Measurements from ENCODE around the gene UFSP1.

The UFSP1 gene

DNA sequence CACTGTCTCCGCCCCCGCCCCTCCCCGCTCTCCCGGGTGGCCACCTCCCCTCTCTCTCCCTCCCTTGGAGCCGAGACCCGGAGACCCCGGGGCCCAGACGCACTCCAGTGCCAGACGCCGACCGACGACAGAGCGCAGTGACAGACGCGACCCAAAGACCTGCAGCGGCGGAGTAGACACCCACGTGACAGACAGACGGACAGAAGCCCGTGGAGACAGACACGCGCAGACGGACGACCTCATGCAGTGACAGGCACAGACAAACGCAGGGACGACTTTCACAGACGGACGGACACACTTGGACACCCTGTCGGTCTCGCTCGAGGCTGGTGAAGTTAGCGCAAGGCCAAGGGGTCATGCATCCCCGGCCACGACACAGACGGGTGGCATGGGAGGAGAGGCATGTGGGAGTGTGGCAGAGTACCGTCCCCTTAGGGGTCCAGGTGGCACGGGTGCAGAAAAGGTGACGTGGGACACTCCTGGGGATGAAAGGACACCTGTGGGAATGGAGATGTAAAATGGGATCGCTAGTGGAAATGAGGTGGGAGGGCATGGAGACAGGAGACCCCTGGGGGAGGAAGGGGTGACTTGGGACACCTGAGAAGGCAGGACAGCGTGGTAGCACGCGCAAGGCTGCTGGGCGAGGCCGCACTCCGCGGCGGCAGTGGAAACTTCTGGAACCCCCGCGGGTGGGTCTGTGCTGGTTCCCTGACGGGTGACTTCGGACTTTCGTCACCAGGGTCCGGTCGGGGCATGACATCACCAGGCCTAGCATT is 6.6 kb upstream of the UFSP1 start:
- DNase-seq (ENCODE audit: extremely low read depth in 1 of 2, low read depth in 1 of 2): no peak

DNA sequence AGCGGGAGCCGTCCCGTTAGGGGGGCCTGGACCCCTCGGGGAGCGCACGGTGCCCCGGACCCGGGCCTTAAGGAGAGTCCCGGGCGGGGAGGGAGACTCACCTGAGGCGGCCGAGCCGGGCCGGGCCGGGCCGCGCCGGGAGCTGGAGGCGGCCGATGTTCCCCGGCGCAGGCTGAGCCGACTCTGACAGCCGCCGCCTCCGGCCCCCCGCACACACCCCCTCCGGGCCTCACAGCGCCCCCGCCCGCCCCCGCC is 6.1 kb upstream of the UFSP1 start, which contains the start of gene ACHE:
Gene ACHE (minus strand): TSS at position 188 of the 255 bp plus-strand sequence. CDS start 1,656 bp downstream, outside the sequence.
- no peak for DNase-seq (ENCODE audit: extremely low read depth in 1 of 2, low read depth in 1 of 2)

DNA sequence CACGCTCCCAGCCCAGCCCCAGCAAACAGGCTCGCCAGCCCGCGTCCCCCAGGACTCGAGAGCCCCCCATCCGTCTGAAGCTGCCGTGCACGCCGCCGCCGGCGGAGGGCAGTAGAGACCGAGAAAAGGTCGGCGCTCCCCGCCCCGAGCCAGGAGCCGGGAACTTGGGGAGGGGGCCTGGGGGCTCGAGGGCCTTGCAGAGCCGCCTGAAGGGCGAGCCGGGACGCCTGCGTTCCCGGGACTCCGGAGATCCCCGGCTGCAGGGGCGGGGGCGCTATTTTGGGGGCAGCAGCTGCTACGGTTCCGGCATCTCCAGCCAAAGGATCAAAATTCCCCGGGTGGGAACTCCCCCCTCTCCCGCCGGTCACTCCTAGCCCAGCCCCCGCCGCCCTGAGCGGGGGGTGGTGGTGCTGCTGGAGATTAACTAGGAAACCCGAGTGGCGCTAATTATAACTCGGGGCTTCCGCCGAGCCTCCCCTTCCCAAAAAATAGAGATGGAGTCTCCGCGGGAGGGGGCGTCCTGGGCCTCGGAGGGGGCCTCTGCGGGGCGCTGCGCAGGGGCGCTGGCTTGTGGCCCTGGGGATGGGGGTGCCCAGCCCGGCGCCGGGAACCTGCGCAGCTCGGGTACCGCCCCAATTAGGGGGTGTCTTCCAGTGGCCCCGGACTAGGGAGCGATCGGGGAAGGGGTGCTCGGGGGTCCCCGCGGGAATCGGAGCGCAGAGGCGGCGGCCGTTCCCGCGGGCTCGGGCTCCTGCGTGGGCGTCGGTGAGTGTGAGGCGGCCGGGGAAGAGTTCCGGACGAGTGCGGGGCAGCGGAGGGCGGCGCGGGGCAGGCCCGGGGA is 5.6 kb upstream of the UFSP1 start:
- no peak for DNase-seq (ENCODE audit: extremely low read depth in 1 of 2, low read depth in 1 of 2)

DNA sequence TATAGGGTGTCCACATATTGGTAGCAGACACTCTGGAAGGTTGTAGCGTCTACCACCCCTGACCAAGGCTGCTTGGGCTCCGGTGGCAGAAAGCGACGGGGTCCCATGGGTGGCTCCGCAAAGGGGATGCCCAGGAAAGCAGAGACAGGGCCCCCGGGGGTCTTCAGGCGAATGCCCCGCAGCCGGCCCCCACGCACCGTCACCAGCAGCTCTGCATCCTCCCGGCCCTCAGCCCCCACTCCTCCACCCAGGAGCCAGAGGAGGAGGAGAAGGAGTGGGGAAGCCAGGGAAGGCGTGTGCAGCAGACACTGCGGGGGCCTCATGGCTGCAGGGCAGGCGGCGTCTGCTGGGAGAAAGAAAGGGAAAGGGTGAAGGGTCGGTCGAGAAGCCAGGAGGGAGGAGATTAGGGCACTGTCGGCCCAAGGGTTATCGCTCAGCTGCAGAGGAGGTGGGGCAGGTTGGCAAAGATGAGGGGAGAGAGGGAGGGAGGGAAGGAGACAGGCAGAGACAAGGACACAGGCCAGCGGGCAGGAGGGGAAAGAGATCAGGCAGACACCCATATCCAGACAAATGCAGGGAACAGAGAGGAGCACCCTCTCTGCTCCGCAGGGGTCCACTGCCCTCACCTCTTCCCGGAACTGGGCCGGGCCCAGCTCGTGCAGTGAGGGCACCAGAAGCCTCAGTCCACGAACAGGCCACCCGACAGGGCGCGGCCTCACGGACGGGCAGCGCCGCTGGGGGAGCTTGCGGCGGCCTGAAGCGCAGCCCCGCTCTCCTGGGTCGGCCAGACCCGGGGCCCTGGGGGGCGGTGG is 4.6 kb upstream of the UFSP1 start:
- no peak for DNase-seq (ENCODE audit: extremely low read depth in 1 of 2, low read depth in 1 of 2)

DNA sequence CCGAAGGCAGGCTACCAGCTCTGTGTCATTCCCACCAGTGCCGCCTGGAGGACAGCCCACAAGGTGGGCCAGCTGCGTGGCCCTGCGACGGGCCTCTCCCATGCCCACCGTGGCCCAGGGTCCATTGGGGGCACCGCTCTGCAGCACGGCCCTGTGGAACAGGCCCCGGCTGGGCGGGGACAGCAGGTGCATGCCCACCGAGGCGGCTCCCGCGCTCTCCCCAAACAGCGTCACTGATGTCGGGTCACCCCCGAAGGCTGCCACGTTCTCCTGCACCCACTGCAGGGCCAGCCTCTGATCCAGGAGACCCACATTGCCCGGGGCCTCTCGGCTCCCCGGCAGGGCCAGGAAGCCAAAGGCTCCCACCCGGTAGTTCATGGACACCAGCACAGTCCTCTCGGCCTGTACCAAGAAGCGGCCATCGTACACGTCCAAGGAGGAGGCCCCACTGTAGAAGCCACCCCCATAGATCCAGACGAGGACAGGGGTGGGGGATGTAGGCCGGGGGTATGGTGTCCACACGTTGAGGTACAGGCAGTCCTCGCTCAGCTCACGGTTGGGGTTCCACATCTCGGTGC is 3.9 kb upstream of the UFSP1 start:
- no peak for DNase-seq (ENCODE audit: extremely low read depth in 1 of 2, low read depth in 1 of 2)

DNA sequence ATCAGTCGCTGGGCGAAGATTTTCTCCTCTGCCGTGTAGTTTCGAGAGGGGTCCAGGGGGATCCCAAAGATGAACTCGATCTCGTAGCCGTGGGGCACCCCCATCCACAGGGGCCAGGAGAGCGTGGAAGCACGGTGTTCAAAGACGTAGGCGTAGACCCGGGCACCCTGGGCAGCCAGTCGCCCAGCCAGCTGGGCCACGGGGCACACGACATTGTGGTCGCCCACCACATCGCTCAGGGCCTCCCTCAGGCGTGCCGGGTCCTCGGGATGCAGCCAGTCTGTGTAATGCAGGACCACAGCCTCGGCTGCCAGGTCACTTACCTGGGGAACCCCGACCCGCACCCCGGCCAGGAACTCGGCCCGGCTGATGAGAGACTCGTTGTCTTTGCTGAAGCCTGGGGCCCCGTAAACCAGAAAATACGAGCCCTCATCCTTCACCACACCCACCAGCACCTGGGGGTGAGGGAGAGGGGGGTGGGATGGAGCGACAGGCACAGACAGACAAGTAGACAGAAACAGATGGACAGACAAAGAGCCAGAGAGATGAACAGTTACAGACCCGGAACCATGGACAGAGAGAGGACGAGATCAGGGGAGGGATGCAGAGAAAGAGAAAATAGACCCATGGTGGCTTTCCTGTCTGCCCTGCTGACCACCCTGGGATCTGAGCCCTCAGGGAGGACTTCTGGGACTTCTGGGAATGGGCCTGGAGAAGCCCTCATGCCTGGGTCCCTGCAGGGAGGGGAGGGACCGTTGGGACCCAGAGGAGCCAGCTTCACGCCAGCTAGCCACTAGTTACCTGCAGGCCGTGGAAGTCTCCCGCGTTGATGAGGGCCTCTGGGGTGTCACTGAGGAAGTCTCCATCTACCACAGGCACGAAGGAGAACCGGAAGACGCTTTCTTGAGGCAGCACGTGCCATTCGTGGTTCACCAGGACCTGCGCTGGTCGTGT is 3.1 kb upstream of the UFSP1 start:
- no peak for DNase-seq (ENCODE audit: extremely low read depth in 1 of 2, low read depth in 1 of 2)

DNA sequence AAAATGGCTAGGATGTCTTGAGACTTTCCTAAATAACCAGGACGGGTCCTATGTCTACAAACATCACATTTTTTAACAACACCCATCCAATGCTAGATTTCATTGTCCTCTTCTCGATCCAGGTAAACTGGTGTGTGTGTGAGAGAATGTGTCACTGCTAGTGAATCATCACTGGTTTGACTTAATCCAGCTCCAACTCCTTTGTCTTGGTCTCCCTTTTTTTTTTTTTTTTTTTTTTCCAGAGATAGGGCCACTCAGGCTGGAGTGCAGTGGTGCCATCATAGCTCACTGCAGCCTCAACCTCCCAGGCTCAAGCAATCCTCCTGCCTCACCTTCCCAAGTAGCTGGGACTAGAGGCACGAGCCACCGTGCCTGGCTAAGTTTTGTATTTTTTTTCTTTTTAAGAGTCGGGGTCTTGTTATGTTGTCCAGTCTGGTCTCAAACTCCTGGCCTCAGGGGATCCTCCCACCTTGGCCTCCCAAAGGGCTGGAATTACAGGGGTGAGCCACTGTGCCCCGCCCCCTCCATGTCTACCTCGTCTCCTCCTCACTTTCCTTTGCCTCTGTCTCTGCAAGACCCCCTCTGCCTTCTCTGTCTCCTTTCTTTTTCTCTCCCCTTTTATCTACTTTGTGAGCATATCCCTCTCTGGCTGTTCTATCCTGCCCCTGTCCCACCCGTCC is 2.2 kb upstream of the UFSP1 start:
- no peak for DNase-seq (ENCODE audit: extremely low read depth in 1 of 2, low read depth in 1 of 2)

DNA sequence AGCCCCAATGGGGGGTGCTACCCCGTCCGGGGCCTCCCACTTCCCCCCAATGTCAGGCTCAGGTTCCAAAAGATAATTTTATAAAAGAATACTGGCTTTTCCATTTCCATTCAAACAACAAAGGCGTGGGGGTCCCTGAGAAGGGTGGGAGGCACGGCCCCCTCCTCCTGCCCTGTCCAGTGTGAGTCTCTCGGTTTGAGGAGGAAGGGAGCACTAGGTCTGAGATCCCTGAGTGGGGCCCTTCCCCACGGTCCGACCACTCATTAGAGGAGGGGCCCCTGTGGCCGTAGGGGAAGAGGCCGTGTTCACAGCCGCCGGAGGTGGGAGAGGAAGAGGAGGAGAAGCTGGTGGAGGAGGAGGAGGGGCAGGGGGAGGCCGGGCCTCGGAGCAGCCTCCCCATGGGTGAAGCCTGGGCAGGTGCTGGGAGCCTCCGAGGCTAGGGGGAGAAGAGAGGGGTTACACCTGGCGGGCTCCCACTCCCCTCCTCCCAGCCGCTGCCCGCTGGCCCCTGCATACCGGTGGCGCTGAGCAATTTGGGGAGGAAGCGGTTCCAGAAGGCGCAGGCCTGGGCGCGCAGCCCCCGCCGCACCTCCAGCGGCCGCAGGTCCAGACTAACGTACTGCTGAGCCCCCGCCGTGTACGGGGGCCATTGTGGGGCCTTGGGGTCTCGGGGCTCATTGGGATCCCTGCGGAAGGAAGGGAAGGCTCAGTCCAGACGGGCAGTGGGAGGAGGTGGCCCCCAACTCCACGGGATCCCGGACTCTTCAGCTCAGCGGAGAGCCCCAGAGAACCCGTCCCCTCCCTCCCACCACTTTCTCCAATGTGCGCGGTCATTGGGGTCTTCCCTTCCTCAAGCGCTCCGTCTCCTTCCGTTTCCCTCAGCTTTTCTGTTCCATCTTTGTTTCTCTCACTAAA is 1.4 kb upstream of the UFSP1 start:
- no peak for DNase-seq (ENCODE audit: extremely low read depth in 1 of 2, low read depth in 1 of 2)

DNA sequence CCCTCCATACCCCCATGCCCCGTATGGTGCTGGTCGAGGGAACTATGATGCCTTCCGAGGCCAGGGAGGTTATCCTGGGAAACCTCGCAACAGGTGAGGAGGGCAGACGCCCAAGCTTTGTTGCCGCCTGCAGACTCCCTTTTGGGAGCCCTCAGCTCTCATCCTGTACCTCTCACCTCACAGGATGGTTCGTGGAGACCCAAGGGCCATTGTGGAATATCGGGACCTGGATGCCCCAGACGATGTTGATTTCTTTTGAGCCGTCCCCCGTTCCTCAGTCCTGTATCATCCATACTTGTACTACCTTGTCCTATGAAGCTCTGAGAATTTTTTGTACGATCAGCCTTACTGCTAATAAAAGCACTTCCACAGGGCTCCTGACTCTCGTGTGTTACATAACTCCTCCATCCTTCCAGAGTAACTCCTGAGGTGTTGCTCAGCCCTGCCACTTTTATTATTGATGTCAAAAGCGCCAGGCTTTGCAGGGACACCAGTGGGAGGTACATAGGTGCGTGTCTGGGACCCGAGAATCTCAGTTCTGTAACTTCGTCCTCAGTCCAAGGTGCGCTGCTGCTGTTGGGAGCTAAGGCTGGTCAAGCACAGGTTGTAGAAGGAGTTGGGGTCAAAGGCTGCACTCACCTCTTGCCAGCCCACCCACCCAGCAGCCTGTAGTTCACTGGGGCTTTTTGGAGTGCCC is 1.1 kb downstream of the UFSP1 start:
- no peak for DNase-seq (ENCODE audit: extremely low read depth in 1 of 2, low read depth in 1 of 2)

DNA sequence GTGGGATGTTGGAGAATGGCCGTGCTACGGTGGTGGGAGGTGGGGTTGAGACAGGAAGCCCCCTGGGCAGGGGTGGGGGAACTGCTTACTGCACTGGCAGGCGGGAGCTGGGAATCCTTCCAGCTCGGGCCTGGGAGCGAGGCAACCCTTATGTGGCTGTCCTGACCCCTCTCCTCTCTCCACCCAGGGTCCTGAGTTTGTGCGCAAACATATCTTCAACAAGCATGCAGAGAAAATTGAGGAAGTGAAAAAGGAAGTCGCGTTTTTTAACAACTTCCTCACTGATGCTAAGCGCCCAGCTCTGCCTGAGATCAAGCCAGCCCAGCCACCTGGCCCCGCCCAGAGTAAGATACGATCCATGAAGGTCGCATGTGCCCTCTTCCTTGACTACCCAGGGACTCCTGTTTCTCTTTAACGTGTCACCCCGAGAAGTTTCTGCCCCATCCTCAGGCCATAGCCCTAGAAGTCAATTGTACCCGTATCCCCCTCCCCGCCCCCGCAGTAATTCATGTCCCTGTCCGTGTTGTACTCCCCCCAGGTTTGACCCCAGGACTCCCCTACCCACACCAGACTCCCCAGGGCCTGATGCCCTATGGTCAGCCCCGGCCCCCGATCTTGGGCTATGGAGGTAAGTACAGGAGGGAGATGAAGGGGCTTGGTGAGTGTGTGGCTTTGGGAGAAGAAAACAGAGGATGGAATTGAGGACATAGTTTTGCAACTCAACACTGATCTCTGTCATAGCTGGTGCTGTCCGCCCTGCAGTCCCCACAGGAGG is 1.8 kb downstream of the UFSP1 start:
- no peak for DNase-seq (ENCODE audit: extremely low read depth in 1 of 2, low read depth in 1 of 2)

DNA sequence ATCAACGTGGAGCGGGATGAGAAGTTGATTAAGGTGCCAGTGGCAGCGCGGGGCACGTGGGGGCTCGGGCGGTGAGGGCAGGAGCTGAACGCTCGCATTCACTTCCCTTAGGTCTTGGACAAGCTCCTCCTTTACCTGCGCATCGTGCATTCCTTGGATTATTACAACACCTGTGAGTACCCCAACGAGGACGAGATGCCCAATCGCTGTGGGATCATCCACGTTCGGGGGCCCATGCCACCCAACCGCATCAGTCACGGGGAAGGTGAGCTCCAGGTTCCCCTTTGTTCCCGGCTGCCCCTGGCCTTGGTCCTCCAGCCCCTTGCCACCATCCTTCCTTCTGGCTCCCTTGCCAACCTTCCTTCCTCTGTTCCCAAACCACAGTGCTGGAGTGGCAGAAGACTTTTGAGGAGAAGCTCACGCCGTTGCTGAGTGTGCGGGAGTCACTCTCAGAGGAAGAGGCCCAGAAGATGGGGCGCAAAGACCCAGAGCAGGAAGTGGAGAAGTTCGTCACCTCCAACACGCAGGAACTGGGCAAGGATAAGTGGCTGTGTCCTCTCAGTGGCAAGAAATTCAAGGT is 2.5 kb downstream of the UFSP1 start:
- no peak for DNase-seq (ENCODE audit: extremely low read depth in 1 of 2, low read depth in 1 of 2)

DNA sequence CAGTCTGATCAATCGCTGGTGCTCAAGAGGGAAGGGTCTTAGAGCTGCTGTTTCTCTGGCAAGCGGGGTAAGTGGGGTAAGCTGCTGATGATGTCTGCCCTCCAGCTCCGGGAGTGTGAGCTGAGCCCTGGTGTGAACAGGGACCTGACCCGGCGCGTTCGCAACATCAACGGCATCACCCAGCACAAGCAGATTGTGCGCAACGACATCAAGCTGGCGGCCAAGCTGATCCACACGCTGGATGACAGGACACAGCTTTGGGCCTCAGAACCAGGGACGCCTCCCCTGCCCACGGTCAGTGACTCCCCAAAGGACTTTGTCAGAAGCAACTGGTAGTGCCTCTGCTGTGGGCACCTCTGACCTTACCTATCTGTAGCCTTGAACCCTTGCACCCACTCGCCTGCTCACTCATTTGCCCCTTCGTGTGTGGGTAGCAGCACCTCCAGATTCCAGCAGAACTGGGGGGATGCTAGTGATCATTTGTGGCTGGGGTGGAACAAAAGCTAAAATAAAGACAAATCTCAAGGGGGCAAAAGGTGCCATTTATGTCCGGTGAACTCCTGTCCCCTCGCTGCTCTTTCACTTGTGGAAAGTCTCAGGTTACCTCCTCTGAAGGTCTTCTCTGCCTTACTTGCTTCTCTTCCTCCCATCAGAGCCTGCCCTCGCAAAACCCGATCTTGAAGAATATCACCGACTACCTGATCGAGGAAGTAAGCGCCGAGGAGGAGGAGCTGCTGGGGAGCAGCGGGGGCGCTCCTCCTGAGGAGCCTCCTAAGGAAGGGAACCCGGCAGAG is 3.2 kb downstream of the UFSP1 start:
- DNase-seq (ENCODE audit: extremely low read depth in 1 of 2, low read depth in 1 of 2): no peak

DNA sequence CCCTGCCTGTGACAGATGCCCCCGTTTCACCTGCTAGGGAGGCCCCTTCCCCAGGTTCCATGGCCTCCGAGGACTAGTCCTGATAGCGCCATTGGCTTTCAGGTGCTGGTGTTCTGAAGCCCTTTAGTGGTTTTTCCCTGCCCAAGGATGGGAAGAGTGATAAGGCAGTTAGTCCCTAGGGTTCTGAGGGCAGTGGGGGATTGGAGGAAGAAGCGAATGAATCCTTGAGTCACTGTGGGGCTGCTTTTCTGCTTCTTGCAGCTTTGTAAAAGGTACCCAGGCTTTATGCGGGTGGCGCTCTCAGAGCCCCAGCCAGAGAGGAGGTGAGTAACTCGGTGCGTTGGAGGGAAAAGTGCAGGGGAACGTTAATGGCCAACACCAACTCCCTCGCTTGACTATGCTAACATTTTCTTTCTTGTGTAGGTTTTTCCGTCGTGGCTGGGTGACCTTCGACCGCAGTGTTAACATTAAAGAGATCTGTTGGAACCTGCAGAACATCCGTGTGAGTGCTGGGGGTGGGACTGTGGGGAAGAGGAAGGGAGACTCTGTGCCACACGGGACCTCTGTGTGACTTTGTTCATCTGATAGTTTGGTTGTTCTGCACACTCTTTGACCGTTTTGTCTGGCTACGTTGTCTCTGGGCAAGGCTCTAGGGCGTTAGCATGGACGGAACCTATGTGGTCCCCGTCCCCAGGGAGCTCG is 3.9 kb downstream of the UFSP1 start:
- DNase-seq (ENCODE audit: extremely low read depth in 1 of 2, low read depth in 1 of 2): no peak

DNA sequence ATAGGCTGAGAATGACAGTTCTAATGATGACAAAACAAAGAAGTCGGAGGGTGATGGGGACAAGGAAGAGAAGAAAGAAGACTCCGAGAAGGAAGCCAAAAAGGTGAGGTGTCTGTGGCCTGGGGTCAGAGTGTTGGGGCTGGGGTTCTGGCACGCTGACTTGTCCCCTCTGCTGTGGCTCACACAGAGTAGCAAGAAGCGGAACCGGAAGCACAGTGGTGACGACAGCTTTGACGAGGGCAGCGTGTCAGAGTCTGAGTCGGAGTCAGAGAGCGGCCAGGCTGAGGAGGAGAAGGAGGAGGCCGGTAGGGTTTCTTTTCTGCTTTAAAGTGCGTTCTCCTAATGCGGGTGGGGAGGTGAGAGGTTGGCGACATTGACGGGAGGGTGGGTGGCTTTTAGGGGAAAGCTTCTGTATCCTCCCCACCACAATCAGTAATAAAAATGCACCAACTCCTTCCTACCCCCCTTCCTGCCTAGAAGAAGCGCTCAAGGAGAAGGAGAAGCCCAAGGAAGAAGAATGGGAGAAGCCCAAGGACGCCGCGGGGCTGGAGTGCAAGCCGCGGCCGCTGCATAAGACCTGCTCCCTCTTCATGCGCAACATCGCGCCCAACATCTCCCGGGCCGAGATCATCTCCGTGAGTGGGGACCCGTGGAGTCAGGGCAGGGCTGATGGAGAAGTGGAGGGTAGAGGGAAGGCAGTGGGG is 4.6 kb downstream of the UFSP1 start:
- no peak for DNase-seq (ENCODE audit: extremely low read depth in 1 of 2, low read depth in 1 of 2)
